Tibial artery (tissue), 4 donors: ENCODE results near the gene SLC7A14.

Experiments
- DNase-seq, 2 donors: peaks; one replicate each; pipeline ENCODE4 v3.0.0-alpha.2; 2019
- H3K27ac ChIP-seq, 2 donors: fragments of 200-600 bp; sonication (generic) in 1 of 2; 1 replicate in 1 of 2; 2 replicates in 1 of 2; pipeline ENCODE4 v1.5.1; 2018 to 2019; ENCODE audit warnings: mild to moderate bottlenecking in 1 of 2
- H3K27me3 ChIP-seq, 2 donors: fragments of 200-600 bp; sonication (generic) in 1 of 2; one replicate each; pipeline versions ENCODE4 v1.5.1 to v1.6.0; 2016 to 2019
- H3K36me3 ChIP-seq, 3 donors: fragments of 200-600 bp; sonication (generic) in 2 of 3; one replicate each; pipeline ENCODE4 v1.5.1; 2016 to 2019; ENCODE audit warnings: mild to moderate bottlenecking in 2 of 3
- H3K4me1 ChIP-seq, 4 donors: fragments of 200-600 bp; sonication (generic) in 2 of 4; 1 replicate in 3 of 4; 2 replicates in 1 of 4; pipeline ENCODE4 v1.5.1; 2016 to 2019
- H3K4me3 ChIP-seq, 2 donors: fragments of 200-600 bp; sonication (generic) in 1 of 2; 1 replicate in 1 of 2; 2 replicates in 1 of 2; pipeline ENCODE4 v1.5.1; 2018 to 2019; ENCODE audit warnings: mild to moderate bottlenecking in 2 of 2
- H3K9me3 ChIP-seq, 3 donors: fragments of 200-600 bp; sonication (generic) in 1 of 3; one replicate each; pipeline ENCODE4 v1.5.1; 2016 to 2019
- CTCF ChIP-seq, 2 experiments: fragments of 200-600 bp in 1 of 2; fragments of 450-650 bp in 1 of 2; IDR thresholded peaks; one replicate each; pipeline ENCODE4 v1.5.1; 2017 to 2019; ENCODE audit warnings: antibody characterized with exemption in 2 of 2, mild to moderate bottlenecking in 1 of 2, moderate library complexity in 1 of 2
- intact Hi-C: fragments of 100-400 bp; cut with DNase I; formaldehyde crosslinking; loops from one replicate; pipeline ENCODE4 v1.15.0; 2023; ENCODE audit warnings: low total_unique reads

The SLC7A14 gene

DNA sequence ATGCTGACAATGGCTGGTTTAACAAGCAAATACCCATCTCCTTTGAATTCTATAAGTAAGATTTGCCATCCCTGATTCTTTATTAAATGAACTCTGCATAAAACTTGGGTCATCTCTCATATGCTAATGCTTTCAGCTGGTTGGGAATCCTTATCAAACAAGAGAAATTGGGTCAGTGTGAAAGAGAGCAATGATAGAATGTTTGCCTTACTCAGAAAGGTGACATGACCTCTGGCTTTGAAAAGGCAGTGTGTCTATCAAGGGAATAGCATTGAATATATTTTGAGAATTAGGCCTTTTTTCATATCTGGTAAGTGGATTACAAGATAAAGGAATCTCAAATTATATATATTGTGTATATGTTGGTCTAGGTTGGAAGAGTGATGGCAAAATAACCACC is 8.7 kb upstream of the SLC7A14 start:
- H3K4me1 ChIP-seq = no peaks in the 10 kb centered on the region
- no peak for DNase-seq
- no peak overlapping the region for H3K27ac ChIP-seq
- H3K4me3 ChIP-seq = no peak overlapping the region
- no peaks in the 10 kb centered on the region for H3K27me3 ChIP-seq
- H3K36me3 ChIP-seq = no peaks in the 10 kb centered on the region
- intact Hi-C loops = no loop called here
- TF ChIP-seq CTCF (IDR thresholded peaks at IDR 0.05) = no peak
- H3K9me3 ChIP-seq = no peaks in the 10 kb centered on the region

DNA sequence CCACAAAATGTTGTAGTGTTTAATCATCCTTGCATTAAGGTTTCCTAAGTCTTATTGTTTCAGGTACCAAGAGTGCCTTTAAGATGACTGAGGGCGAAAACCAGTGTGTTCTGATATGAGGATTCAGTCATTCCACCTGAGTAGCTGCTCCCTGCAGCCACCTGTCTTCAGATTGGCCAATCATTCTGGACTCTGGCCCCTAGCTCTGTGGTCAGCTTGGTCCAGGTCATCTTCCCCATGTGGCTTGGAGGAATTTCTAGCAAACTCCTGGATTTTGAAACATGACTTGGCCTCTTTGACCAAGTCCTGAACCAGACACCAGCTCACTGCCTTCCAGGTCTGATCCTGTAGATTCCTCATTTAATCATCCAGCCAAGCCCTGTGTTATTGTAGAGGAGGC is 7.8 kb upstream of the SLC7A14 start:
- intact Hi-C loops = no loop called here
- no peak overlapping the region for H3K27ac ChIP-seq

GRCh38 chr3:170589113-170589512 is 3.2 kb upstream of the SLC7A14 start:
- no peak for DNase-seq
- Histone ChIP-seq H3K9me3 (no peaks in the 10 kb centered on the region), H3K4me1 (peaks cover 0 to 13% (median 8%) of the 10 kb centered on the region in 4 donors), H3K27me3 (peaks cover 4 to 32% of the 10 kb centered on the region in 2 donors), H3K27ac (no peak overlapping the region), H3K4me3 (no peak overlapping the region), H3K36me3 (no peaks in the 10 kb centered on the region)
- intact Hi-C loops = no loop called here
- TF ChIP-seq CTCF (IDR thresholded peaks at IDR 0.05) = no peak

More for the DNA sequence above, 7.8 kb upstream of the SLC7A14 start:
- H3K27me3 ChIP-seq = no peaks in the 10 kb centered on the region
- no peaks in the 10 kb centered on the region for H3K36me3 ChIP-seq
- H3K4me1 ChIP-seq = no peaks in the 10 kb centered on the region
- H3K9me3 ChIP-seq = no peaks in the 10 kb centered on the region
- TF ChIP-seq CTCF (IDR thresholded peaks at IDR 0.05) = no peak
- DNase-seq = no peak
- H3K4me3 ChIP-seq = no peak overlapping the region

GRCh38 chr3:170585008-170585936 is 603 bp downstream of the SLC7A14 start:
- DNase-seq = no peak
- no peak for TF ChIP-seq CTCF (IDR thresholded peaks at IDR 0.05)
- peaks cover 4 to 44% of the 10 kb centered on the region in 2 donors for H3K27me3 ChIP-seq
- H3K27ac ChIP-seq = no peak overlapping the region
- H3K36me3 ChIP-seq = no peaks in the 10 kb centered on the region
- H3K9me3 ChIP-seq = no peaks in the 10 kb centered on the region
- intact Hi-C loops = no loop called here
- peak overlapping the region in 1 of 2 donors; percentile 16 for H3K4me3 ChIP-seq
- peaks cover 0 to 13% (median 8%) of the 10 kb centered on the region in 4 donors for H3K4me1 ChIP-seq

DNA sequence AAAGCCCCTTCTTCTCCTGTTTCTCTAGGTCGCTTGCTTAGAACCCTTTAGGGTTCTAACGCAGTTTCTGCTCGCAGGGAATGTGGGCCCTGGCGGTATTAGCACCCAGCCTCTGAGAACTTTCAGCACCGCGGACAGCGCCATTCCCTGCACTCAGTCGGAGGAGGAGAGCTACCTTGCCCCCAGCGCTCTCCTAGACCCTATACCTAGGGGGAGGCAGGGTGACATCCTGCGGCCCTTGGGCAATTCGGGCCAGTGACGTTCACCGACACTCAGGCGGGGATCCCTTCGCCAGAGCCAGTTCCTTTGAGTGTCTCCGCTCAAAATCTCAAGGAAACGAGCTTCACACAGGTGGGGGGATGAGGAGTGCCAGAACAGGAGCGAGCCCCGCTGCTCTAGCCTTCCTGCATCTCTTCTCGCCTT is 1.3 kb downstream of the SLC7A14 start:
- Histone ChIP-seq H3K27me3 (peaks cover 4 to 44% of the 10 kb centered on the region in 2 donors), H3K4me3 (no peak overlapping the region), H3K36me3 (no peaks in the 10 kb centered on the region), H3K27ac (no peak overlapping the region), H3K9me3 (no peaks in the 10 kb centered on the region), H3K4me1 (peaks cover 0 to 13% (median 8%) of the 10 kb centered on the region in 4 donors)
- intact Hi-C loops = no loop called here
- DNase-seq = peak; percentile 41 to 74
- TF ChIP-seq CTCF (IDR thresholded peaks at IDR 0.05) = no peak
